ENCODE measurements around the gene SLC6A13.

GRCh38 chr12:209851-210250 is 52.8 kb downstream of the SLC6A13 start:
- TF ChIP-seq, protein P1, sequence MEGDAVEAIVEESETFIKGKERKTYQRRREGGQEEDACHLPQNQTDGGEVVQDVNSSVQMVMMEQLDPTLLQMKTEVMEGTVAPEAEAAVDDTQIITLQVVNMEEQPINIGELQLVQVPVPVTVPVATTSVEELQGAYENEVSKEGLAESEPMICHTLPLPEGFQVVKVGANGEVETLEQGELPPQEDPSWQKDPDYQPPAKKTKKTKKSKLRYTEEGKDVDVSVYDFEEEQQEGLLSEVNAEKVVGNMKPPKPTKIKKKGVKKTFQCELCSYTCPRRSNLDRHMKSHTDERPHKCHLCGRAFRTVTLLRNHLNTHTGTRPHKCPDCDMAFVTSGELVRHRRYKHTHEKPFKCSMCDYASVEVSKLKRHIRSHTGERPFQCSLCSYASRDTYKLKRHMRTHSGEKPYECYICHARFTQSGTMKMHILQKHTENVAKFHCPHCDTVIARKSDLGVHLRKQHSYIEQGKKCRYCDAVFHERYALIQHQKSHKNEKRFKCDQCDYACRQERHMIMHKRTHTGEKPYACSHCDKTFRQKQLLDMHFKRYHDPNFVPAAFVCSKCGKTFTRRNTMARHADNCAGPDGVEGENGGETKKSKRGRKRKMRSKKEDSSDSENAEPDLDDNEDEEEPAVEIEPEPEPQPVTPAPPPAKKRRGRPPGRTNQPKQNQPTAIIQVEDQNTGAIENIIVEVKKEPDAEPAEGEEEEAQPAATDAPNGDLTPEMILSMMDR (IDR thresholded peaks at IDR 0.05; ENCODE audit: poor library complexity), result no peak
- TF ChIP-seq EZH2 (IDR thresholded peaks at IDR 0.05; ENCODE audit: borderline replicate concordance) (no peak), EZH2phosphoT487 (IDR thresholded peaks at IDR 0.05; ENCODE audit: low read depth, severe bottlenecking, unreplicated experiment) (no peak)
